PC-9 (cell line): Measurements from ENCODE around the gene ITPR3. TPM values are rescaled to one million over a fixed set of nuclear protein-coding genes. Genes with fewer than 3 reads are reported as not detected.

ENCODE experiments used
- BruUV-seq: library from RNA; stranded (reverse); fragments of 400-500 nt; replicated peaks from 2 replicates; lab custom pipeline; 2021; lab: Mats Ljungman, UMichigan
- CTCF ChIA-PET: fragments of 300-600 bp; sonication (Branson Sonifier 250); formaldehyde crosslinking; loops from one replicate; lab custom pipeline; 2022; ENCODE audit warnings: antibody characterized with exemption; lab: Charles Lee
- POLR2A ChIA-PET: fragments of 300-600 bp; sonication (Branson Sonifier 250); formaldehyde crosslinking; loops from one replicate; lab custom pipeline; 2022; ENCODE audit warnings: antibody characterized with exemption; ENCODE audit not compliant: unreplicated experiment; lab: Charles Lee
- DNase-seq, 2 experiments: peaks; one replicate each; pipeline versions ENCODE4 v3.0.0 to v3.0.0-alpha.2; 2015 to 2022; ENCODE audit warnings: mixed read lengths in 1 of 2
- H2AFZ ChIP-seq: fragments of 200-600 bp; sonication (generic); 2 replicates; pipeline ENCODE4 v1.8.1; 2017; ENCODE audit warnings: antibody characterized with exemption
- H3F3A ChIP-seq: fragments of 200-600 bp; sonication (generic); 2 replicates; pipeline ENCODE4 v1.8.1; 2017; ENCODE audit warnings: antibody characterized with exemption, mild to moderate bottlenecking, low read depth; ENCODE audit not compliant: insufficient read depth
- H3K27ac ChIP-seq: fragments of 200-600 bp; sonication (generic); 2 replicates; pipeline ENCODE4 v1.6.1; 2016; ENCODE audit warnings: mixed run types
- H3K27me3 ChIP-seq: fragments of 200-600 bp; sonication (generic); 2 replicates; pipeline ENCODE4 v1.6.1; 2016; ENCODE audit warnings: low read depth, mixed run types; ENCODE audit not compliant: insufficient read depth
- H3K36me3 ChIP-seq: fragments of 200-600 bp; sonication (generic); 2 replicates; pipeline ENCODE4 v1.6.1; 2016; ENCODE audit warnings: low read depth, mixed run types
- H3K4me1 ChIP-seq: fragments of 200-600 bp; sonication (generic); replicated peaks from 2 replicates; pipeline ENCODE4 v1.6.1; 2016; ENCODE audit warnings: mixed run types; ENCODE audit not compliant: insufficient read depth
- H3K4me2 ChIP-seq: fragments of 200-600 bp; sonication (generic); 2 replicates; pipeline ENCODE4 v1.6.1; 2017; ENCODE audit warnings: mixed run types
- H3K4me3 ChIP-seq: fragments of 200-600 bp; sonication (generic); 2 replicates; pipeline ENCODE4 v1.6.1; 2016; ENCODE audit warnings: mixed run types
- H3K79me2 ChIP-seq: fragments of 200-600 bp; sonication (generic); 2 replicates; pipeline ENCODE4 v1.6.1; 2017; ENCODE audit warnings: low read depth, mixed run types
- H3K9me2 ChIP-seq: fragments of 200-600 bp; sonication (generic); 2 replicates; pipeline ENCODE4 v1.8.1; 2017; ENCODE audit warnings: mild to moderate bottlenecking; ENCODE audit not compliant: insufficient read depth
- H3K9me3 ChIP-seq: fragments of 200-600 bp; sonication (generic); 2 replicates; pipeline ENCODE4 v1.8.1; 2016; ENCODE audit warnings: low read depth; ENCODE audit not compliant: insufficient read depth
- H4K20me1 ChIP-seq: fragments of 200-600 bp; sonication (generic); 2 replicates; pipeline ENCODE4 v1.8.1; 2017; ENCODE audit not compliant: insufficient read depth
- CTCF ChIP-seq: fragments of 200-600 bp; sonication (generic); conservative IDR thresholded peaks from 2 replicates; pipeline ENCODE4 v1.6.1; 2017; ENCODE audit warnings: mixed run types, antibody characterized with exemption, mild to moderate bottlenecking, moderate library complexity
- EZH2 ChIP-seq: fragments of 200-600 bp; sonication (generic); IDR thresholded peaks from 2 replicates; pipeline ENCODE4 v1.8.0; 2017; ENCODE audit warnings: antibody characterized with exemption, low read depth
- intact Hi-C: fragments of 100-400 bp; cut with micrococcal nuclease; formaldehyde crosslinking; loops from one replicate; pipeline ENCODE4 v1.10.0; 2022; ENCODE audit not compliant: unreplicated experiment
- total RNA-seq: library from RNA; stranded (reverse); gene quantifications from 2 replicates; pipeline ENCODE4 v1.2.3, GENCODE V29; 2021

Gene ITPR3
- total RNA-seq, 1 experiment from 2014 or later: 86.9 TPM

- Histone ChIP-seq H3K4me2 (no peak overlapping the region), H3K9me2 (no peaks in the 10 kb centered on the region), H2AFZ (no peak overlapping the region), H3K27ac (no peak overlapping the region), H3F3A (no peaks in the 10 kb centered on the region; the same call in 1 of the 2 replicates), H3K36me3 (peaks cover 9% of the 10 kb centered on the region), H3K4me3 (no peak overlapping the region), H3K79me2 (no peaks in the 10 kb centered on the region), H3K27me3 (no peaks in the 10 kb centered on the region), H3K4me1 (no peaks in the 10 kb centered on the region), H3K9me3 (no peaks in the 10 kb centered on the region), H4K20me1 (0 out of 2 replicates have a peak, but pooled peaks cover 4% of the 10 kb centered on the region)
- ChIA-PET CTCF (no interaction called here), POLR2A (no interaction called here)
- intact Hi-C loops: no loop called here
- no peak for TF ChIP-seq CTCF
- no peak for TF ChIP-seq EZH2
- no peak for DNase-seq
- BruUV-seq: no TSS peak
These were observed 61.2 kb downstream of the ITPR3 start for GRCh38 chr6:33682341-33682740.

- no peaks in the 10 kb centered on the region for H3K9me3 ChIP-seq
- CTCF ChIA-PET: no interaction called here
- H4K20me1 ChIP-seq: 0 out of 2 replicates have a peak, but pooled peaks cover 4% of the 10 kb centered on the region
- H2AFZ ChIP-seq: no peak overlapping the region
- no peak overlapping the region for H3K4me2 ChIP-seq
- no peaks in the 10 kb centered on the region for H3K9me2 ChIP-seq
- no peak overlapping the region for H3K27ac ChIP-seq
- no peaks in the 10 kb centered on the region; the same call in 1 of the 2 replicates for H3F3A ChIP-seq
- DNase-seq: no peak
- no peaks in the 10 kb centered on the region for H3K27me3 ChIP-seq
- peaks cover 7% of the 10 kb centered on the region for H3K36me3 ChIP-seq
- POLR2A ChIA-PET: no interaction called here
- intact Hi-C loops: no loop called here
- TF ChIP-seq CTCF (no peak), EZH2 (no peak)
- BruUV-seq: no TSS peak
- H3K4me3 ChIP-seq: no peak overlapping the region
- no peaks in the 10 kb centered on the region for H3K4me1 ChIP-seq
- no peaks in the 10 kb centered on the region for H3K79me2 ChIP-seq
These were observed 62.0 kb downstream of the ITPR3 start for GRCh38 chr6:33683051-33683571.

GRCh38 chr6:33683576-33684427, 62.7 kb downstream of the ITPR3 start:
- POLR2A ChIA-PET: interaction anchor here (0.6 kb wide), 1 partner anchor 282 kb away, joined by 3 read pairs; no protein-coding TSS in a partner anchor

More at GRCh38 chr6:33683576-33684427, 62.7 kb downstream of the ITPR3 start:
- H3K79me2 ChIP-seq: no peaks in the 10 kb centered on the region
- no peak overlapping the region for H3K27ac ChIP-seq
- H3K9me3 ChIP-seq: no peaks in the 10 kb centered on the region
- DNase-seq: no peak
- intact Hi-C loops: no loop called here
- no peaks in the 10 kb centered on the region for H3K4me1 ChIP-seq
- H2AFZ ChIP-seq: no peak overlapping the region
- TF ChIP-seq CTCF: no peak
- TF ChIP-seq EZH2: no peak
- no peaks in the 10 kb centered on the region for H3K27me3 ChIP-seq
- no peak overlapping the region for H3K4me3 ChIP-seq
- CTCF ChIA-PET: no interaction called here
- no TSS peak for BruUV-seq
- H4K20me1 ChIP-seq: 0 out of 2 replicates have a peak, but pooled peaks cover 4% of the 10 kb centered on the region
- no peak overlapping the region for H3K4me2 ChIP-seq
- H3K9me2 ChIP-seq: no peaks in the 10 kb centered on the region
- peaks cover 7% of the 10 kb centered on the region for H3K36me3 ChIP-seq
- H3F3A ChIP-seq: no peaks in the 10 kb centered on the region; the same call in 1 of the 2 replicates
